GM12875 (cell line): ENCODE results near the gene ATG14.

Experiments
- H3K4me3 ChIP-seq: one replicate; pipeline ENCODE4 v1.5.1; 2011; ENCODE audit warnings: low read depth, low read length, control low read depth
- CTCF ChIP-seq: IDR thresholded peaks from 2 replicates; pipeline ENCODE4 v1.5.1; 2011; ENCODE audit warnings: low read depth, mild to moderate bottlenecking, control low read depth, inconsistent platforms, low read length, moderate library complexity, borderline replicate concordance; ENCODE audit not compliant: insufficient read depth

ATG14 gene

DNA sequence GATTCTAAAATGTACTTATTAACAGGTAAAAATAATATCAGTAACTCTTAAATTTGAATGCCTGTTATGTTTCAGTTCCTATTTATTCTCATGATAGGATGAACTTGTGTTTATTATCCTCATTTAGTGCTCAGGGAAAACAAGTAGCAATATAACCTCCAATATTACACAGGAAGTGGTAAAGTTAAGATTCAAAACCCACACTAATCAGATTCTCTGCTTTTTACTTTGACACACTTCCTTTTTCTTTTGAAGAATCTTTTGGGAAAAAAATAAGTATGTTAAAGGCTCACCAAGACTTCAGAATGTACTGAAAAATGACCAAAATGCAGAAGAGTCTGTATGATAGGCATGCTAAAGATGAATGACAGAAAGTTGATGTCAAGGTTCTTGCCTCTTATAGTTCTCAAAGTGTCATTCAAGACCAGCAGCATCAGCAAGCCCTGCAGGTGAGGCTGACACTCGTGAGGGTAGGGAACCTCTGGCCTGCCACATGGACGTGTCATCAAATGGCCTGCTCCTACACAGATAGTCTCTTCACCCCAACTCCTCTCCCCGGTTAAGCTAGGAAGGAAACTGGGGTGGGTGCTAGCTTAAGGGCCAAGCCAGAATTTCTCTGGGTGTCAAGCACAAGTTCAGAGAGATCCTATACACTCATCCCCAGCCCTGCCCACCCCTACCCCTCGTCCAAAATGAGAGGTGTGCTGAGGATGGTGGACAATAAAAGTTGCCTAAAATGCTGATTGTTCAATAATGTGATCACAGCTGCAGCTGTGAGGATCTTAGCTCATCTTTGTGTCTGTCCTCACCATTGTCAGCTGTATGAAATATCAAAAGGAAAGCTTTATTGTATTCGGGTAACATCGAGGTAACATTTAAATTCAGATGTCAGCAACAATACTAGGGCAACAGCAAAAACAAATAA lies 22.5 kb upstream of the ATG14 start:
- H3K4me3 ChIP-seq: no peak overlapping the region
- TF ChIP-seq CTCF: no peak

- H3K4me3 ChIP-seq: no peak overlapping the region
- no peak for TF ChIP-seq CTCF
Measured at GRCh38 chr14:55432628-55433027, 21.0 kb upstream of the ATG14 start.

DNA sequence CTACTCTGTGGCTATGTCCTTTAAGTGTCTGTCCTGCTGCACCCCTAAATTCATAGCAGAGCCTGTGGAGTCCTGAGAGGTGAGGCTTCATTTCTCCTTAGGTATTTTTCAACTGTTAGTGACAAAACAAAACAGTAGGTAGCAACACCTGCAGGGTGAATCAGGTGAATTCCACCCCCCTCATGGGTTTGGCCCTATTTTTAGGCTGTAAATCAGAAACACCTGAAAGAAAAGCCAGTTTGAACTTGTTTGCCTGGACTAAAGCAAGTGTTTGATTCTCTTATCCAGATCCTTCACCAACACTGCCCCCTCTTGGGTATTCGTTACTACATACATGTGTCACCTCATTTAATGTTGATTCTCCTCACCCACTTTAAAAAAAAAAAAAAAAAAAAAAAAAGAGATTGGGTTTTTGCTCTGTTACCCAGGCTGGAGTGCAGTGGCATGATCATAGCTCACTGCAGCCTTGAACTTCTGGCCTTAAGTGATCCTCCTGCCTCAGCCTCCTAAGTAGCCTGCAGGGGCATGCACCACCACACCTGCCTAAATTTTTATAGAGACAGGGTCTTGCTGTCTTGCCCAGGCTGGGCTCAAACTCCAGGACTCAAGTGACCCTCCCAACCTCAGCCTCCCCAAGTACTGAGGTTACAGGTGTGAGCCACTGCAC lies 18.5 kb upstream of the ATG14 start:
- peak; percentile 31; the same call in 1 of the 2 replicates for TF ChIP-seq CTCF
- no peak overlapping the region for H3K4me3 ChIP-seq

- no peak for TF ChIP-seq CTCF
- no peak overlapping the region for H3K4me3 ChIP-seq
Measured at GRCh38 chr14:55427439-55427838, 15.8 kb upstream of the ATG14 start.

DNA sequence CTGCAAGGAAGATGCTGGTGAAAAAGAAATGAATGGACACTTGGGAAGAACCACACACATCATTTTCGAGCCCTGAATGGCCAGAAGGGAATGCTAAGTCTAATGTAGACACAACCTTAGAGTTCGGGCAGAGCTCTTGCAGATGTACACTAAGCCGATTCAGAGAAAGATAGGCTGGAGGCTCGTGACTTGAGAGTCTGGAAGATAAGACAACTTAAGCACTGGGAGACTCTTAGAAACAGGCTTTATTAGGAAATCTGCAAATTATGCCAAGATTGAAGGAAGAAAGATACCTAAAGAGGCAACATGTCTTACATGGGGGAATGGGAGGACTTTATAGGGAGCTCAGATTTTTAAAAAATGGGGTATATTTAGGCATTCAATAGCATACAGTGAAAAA lies 15.3 kb upstream of the ATG14 start:
- H3K4me3 ChIP-seq: no peak overlapping the region
- no peak for TF ChIP-seq CTCF

GRCh38 chr14:55425091-55425490 lies 13.5 kb upstream of the ATG14 start:
- no peak overlapping the region for H3K4me3 ChIP-seq
- TF ChIP-seq CTCF: 0 out of 2 replicates have a peak, but pooled peaks have one; percentile 6
